Activated CD4-positive, alpha-beta T cell treated with anti-CD3 and anti-CD28 coated beads, Interleukin-2, Interleukin-6, amounts not matched to agents 100 ng/mL and 50 ng/mL, durations not matched to agents 16 hours and 8 hours (primary cell): ENCODE measurements around the gene RERE.

Experiments used
- DNase-seq: peaks from one replicate; pipeline ENCODE4 v3.0.0-alpha.2; 2020

The RERE gene

GRCh38 chr1:8370046-8370881 is 447.2 kb downstream of the RERE start:
- no peak for DNase-seq

- DNase-seq = no peak
Measured at GRCh38 chr1:8368956-8369639, 448.3 kb downstream of the RERE start.

- no peak for DNase-seq
Measured at GRCh38 chr1:8367571-8368194, 449.8 kb downstream of the RERE start.

GRCh38 chr1:8365661-8366362 is 451.6 kb downstream of the RERE start:
- DNase-seq = no peak

DNA sequence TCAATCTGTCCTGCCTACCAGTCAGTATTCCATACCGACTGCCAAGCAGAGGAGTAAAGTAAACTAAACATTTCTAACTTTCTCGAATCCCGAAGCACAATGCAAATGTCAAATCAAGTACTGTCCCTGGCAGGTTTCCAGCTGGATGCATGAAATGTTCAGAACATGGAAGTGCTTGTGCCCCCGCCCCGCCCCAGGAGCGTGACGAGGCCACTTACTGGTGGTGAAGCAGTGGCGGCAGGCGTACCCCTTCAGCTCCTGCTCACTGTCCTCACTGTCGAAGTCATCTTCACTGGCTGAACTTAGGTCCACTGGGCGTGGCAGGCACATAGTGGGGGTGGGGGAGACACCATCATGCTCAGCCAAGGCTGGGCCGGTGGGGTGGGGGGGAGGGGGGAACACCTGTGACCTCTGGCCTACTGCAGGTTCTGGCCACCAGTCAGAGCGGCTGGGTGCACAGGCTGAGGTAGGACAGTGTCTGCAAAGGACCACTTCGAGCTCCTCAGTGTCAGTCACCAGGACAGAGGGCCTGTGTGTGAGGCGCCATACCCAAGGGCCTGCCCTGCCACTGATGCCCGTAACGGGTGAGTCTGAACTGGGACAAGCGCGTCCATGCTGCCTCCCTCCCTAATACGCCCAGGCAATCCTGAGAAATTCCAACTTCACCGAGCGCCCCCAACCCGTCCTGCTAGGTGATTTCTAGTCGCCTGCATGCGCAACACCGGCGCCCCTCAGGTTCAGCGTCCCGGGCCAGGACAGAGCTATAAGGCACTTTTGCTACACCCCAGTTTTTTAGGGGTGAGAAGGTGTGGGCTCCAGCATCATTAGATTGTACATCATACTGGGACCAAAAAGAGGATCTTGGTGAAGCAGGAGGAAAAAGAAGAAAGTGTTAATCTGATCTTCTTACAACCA is 452.7 kb downstream of the RERE start:
- no peak for DNase-seq

- DNase-seq = no peak
Measured at GRCh38 chr1:8363767-8364301, 453.6 kb downstream of the RERE start.

DNA sequence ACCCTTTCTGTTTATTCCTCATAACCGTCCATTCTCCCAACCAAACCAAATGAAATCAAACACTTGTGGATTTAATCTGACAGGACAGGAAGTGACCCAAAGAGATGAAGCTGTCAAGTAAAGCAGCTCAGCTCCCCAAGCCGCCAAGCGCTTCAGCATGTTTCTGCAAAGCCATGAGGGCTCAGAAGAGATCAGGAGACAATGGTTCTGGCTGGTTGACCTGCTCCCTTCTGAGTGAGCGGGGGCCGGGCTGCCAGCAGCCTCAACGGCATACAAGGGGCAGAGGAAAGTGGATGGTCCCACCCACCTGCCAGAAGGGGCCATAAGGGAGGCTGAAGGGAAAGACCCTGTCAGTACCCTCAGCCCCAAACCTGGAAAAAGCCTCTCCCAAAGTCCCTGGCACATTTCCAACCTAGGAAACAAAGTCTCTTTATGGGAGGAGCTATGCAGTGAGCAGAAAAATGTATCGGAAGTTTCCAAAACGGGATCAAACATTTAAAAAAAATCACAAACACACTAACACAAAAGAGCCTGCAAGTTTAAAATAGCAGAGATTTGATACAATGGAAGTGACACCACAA is 454.2 kb downstream of the RERE start:
- no peak for DNase-seq

GRCh38 chr1:8362701-8363101 is 454.7 kb downstream of the RERE start:
- no peak for DNase-seq

DNA sequence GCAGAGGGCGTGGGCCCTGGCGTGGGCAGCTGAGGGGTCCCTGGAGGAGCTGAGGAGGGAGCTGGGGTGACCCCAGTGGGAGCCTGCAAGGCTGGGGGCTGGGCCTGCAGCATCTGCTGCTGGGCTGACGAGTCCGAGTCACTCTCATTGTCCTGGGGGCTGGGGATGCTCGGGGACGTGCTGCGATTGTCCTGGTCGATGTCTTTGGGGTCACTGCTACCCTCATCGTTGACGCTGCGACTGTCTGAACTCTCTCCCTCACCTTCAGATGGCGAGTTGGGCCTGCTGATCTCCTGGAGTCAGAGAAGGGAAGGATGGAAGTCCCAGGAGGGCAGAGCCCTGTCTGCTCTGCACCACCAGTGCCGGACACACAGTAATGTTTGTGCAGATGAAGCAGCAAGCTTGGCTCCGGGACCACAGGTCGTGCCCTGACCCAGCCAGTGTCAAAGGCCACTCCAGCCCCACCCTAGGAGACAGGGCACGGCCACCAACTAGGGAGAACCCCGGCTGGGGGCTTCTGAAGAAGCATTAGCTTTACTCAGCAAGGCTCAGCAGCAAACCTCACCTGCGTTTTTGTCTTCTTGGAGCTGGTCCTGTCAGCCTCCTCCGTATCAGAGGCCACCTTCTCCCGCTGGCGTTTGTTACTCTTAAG is 456.1 kb downstream of the RERE start:
- DNase-seq = no peak

- no peak for DNase-seq
Measured at GRCh38 chr1:8360493-8361197, 456.8 kb downstream of the RERE start.

- no peak for DNase-seq
Measured at GRCh38 chr1:8359617-8360481, 457.6 kb downstream of the RERE start.

DNA sequence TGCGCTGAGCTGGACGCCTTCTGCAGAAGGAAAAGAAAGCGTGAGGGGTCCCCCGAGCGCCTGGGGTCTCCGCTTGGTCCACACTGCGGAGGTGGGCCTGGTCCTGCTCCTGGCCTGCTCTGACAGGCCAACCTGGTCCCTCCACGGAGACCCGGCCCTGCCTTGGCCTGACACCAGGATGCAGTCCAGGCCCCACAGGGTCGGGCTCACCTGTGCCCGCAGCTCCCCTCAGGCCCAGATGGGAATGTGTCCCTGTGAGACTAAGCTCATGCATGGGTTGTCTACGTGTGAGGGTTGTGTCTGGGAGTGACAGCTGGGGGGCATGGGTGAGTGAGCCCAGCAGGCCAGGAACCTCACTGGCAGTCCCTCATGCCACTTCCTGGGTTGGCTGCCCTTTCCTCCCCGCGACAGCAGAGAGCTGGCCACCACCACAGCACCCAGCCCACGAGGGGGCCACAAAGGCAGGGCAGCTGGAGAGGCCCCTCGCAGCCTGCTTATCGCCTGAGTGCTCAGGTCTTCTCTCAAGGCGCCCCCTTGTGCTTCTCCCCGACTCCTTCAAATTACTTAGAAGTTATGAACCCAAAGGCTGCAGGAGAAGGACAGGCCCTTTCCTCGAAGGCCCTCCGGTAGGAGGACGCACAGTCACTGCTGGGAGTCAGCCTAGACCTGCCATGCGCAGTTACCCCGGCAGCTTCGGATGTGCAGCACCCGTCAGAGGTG is 458.4 kb downstream of the RERE start:
- no peak for DNase-seq

DNA sequence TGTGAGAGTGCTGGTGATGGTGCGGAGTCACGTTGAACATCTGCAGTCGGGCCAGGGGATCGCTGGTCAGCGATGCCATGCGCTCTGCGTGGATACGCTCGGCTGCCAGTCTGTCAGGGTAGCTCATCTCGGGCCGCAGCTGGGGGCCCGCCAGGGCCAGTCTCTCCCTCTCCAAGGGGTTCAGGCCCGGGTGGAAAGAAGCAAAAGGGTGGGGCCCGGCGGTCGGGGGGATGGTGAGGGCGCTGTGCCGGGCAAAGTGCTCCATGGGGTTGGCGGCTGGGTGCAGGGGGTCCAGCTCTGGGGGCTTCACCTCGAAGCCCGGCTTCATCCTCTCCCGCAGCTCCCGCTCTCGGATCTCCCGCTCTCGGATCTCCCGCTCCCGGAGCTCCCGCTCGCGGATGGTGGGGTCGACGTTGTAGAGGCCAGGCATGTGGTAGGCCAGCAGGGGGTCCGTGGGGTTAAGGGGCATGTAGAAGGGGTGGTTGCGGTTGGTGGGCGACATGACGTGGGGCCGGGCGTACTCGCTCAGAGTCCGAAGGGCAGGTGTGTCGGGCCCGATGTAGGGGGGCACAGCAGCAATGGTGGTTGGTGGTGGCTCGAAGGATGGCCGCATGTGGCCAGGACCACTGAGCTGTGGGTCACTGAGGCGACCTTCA is 459.1 kb downstream of the RERE start:
- no peak for DNase-seq

- no peak for DNase-seq
Measured at GRCh38 chr1:8357329-8358101, 459.9 kb downstream of the RERE start.

DNA sequence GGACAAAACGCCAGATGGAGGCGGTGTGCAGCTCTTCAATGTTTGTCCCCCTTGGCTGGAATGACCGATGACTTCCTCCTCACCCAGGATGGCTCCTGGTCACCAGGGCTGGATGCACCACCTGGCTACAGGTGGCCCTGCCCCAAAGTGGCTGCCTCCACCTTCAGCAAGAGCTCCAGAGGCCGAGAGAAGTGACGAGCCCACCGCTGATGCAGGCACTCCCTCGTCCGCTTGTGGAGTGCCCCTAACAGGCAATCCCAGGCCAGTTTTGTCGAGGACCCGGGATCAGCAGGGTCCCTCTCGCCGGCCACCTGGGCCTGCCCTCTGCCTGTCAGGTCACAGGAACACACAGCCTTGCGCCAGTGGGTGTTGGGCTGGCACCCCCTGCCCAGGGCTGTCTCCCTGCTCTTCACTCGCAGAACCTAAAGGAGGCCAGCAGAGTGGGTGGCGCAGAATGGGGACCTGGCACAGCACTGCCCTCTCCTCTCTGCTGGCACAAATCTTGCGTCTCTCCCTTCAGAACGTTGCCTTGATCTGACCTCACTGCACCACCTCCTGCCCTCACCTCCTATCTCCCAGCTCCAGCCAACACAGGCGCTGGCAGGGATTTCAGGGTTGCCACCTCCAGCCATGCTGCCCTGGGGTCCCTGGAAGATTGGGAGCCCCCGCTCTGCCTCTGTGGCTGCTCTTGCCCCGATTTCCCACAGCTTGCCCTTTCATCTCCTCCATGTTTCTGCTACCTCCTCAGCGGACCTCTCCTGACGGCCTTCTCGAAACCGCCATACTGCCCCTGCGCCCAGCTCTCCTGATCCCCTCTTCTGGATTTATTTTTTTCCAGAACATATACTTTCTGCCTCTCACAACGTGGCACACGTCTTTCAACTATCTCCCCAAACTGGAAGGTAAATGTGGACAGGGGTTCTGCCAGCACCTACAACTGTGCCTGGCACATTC is 460.9 kb downstream of the RERE start:
- no peak for DNase-seq
